ENCODE results near the gene PTPRN.

PTPRN gene

DNA sequence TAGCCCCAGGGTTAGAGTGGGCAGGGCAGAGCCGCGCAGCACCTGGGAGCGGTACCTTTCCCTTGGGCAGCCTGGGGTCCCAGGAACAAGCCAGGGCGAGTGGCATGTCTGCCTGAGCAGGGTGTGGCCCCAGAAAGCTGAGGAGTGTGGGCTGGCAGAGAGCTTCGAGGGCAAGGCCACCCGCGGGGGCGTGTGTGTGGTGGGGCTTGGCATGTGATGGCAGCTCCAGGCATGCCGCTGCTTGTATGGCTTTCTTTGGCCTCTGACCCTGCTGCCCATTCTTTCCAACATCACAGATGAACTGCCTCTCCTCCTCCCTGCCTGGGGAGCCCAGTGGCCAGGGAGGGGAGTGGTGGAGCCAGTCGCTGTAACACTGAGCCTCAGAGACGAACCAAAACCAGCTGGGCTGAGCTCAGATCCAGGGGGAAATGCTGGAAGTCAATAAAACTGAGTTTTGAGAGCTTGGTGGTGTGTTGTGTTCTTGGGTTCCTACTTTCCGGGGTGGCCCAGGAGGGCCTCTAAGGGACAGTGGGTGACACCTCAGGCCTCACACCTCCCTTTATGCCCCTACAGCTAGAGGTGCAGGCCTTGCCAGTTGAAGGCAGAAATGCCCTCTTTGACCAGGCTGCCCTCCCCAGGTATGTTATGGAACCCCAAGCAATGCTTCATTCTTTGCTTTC lies 22.6 kb downstream of the PTPRN start:
- DNase-seq = no peak

DNA sequence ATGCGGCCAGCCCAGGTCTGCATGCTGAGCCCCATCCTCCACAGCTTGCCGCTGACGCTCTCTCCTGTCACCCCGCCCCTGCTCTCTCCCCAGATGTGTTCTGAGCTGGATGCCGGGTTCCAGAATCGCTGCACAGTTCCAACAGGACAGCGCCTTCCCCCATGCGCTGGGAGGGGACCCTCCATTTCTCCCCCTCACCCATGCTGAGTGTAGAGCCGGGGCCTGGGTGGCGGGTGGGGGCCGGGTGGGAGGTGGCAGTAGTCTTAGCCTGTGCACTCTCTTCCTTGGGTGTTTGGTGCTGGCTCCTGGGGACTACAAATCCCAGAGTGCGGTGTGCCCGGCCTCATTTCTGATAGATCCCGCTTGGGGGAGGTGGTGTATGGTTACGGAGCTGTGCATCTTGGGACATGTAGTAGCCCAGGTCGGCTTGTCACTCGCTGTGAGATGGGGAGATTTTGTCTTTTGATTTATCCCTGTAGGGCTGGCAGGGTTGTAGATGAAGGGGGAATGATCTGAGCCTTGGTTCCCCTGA lies 23.2 kb downstream of the PTPRN start:
- no peak for DNase-seq

DNA sequence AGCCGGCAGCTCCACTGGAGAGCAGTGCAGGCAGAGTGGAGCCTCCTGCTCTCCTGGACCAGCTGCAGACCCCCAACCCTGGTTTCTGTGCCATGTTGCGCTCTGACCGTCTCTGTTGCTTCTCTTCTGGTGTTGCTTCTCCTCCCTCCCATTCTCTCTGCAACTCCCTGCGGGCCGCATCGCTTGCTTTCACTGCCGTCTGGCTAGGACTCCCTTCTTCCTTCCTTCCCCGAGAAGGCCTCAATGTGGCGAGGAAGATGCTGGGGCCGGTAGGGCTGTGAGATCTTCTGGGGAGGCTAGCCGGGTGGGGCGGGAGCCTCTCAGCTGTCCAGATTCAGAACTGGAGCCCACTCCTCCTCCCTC lies 23.8 kb downstream of the PTPRN start:
- no peak for DNase-seq

DNA sequence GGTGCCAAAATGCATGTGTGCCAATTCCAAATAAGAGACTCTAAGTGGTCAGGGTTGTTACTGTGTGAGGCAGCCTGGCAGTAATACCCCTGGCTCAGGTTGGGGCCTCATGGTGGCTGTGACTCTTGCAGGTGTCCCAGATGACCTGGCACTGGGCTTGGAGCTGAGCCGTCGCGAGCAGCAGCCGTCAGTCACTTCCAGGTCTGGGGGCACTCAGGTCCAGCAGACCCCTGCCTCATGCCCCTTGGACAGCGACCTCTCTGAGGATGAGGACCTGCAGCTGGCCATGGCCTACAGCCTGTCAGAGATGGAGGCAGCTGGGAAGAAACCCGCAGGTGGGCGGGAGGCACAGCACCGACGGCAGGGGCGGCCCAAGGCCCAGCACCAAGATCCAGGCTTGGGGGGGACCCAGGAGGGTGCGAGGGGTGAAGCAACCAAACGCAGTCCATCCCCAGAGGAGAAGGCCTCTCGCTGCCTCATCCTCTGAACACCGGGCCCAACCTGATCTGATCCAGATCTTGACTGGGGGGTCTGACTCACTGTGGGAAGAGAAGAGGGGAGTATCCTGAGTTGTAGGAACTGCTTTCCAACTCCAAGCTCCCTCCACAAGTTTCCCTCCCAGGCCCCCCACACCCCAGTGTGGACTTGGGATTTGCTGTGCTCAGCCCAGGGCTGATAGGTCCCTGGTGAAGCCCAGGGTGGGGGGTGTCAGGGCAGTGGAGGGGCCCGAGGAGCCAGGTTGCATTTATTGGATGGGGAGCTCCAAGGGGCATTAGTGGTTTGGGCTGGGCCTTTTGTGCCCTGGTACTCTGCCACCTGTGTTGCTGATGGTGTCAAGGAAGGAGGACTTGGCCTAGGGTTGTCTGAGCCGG lies 24.5 kb downstream of the PTPRN start:
- DNase-seq = no peak

DNA sequence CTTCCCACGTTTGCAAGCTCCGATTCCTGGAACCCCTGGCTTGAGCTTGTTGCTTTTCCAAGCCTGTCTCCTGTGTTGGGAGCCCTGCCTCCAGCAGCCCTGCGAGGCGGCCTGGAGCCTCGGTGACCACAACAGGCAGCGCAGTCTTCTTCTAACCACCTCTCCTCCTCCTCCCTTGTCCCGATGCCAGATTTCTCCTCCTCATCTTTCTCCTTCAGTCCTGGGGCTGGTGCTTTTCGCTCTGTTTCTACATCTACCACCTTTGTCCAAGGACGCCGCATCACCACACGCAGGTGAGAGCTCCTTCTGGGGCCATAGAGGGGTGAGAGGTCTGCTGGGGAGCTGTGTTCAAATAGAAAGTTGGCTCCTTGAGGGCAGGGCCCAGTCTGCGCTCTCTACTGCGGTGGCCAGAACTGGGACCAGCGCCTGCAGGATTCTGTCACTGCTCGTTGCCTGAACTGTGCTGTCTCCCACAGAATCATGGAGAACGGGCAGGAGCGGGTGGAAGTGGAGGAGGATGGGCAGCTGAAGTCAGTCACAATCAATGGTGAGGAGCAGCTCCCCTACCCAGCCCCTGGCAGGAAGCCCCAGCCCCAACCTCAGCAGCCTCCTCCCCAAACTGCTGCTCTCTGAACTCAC lies 26.1 kb downstream of the PTPRN start:
- no peak for DNase-seq

DNA sequence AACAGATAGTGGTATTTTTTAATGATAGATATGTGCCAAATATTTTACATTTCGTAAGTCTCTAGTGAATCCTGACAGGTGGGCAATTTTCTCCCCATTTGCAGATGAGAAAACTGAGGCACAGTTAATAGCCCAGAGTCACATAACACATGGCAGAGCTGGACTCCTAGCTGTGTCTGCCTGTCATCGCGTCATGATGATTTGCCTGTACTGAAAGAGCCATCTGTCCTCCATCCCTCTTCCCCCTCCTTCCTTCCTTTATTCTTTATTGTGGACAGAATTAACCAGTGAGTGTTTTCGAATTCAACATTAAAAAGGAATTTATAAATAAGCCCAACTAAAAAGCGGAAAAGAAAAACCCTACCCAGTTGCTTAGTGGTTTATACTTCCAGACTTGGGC lies 26.8 kb downstream of the PTPRN start:
- no peak for DNase-seq

DNA sequence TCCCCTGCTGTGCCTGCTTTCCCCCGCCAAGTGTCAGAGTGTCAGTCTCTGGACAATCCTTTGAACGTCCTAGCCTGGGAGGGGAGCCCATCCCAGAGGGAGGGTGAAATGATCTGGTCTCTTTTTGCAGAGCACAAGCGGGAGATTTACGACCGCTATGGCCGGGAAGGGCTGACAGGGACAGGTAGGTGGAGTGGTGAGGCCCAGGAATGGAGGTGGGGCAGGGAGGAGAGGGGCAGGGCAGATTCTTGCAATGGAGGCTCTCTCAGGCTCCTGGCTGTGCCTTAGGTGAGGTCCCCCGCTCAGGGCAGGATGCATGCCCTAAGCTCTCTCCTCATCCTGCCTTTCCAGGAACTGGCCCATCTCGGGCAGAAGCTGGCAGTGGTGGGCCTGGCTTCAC lies 27.6 kb downstream of the PTPRN start:
- no peak for DNase-seq

DNA sequence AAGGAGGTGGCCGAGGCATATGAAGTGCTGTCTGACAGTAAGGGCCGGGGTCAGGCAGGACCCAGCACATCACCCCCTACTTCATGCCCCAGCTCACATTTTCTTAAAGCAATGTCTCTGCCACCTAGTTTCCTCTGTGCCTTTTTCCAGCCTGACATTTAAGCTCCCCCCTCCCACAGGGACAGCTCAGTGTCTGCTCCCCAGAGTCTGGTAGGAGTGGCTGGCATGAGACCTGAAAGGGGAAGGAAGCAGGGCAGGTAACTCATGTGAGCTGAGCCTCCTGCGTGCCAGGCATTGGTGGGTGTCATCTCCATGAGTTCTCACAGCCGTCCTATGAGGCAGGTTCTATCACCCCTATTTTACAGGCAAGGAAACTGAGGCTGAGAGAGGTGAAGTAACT lies 28.6 kb downstream of the PTPRN start:
- DNase-seq = no peak

DNA sequence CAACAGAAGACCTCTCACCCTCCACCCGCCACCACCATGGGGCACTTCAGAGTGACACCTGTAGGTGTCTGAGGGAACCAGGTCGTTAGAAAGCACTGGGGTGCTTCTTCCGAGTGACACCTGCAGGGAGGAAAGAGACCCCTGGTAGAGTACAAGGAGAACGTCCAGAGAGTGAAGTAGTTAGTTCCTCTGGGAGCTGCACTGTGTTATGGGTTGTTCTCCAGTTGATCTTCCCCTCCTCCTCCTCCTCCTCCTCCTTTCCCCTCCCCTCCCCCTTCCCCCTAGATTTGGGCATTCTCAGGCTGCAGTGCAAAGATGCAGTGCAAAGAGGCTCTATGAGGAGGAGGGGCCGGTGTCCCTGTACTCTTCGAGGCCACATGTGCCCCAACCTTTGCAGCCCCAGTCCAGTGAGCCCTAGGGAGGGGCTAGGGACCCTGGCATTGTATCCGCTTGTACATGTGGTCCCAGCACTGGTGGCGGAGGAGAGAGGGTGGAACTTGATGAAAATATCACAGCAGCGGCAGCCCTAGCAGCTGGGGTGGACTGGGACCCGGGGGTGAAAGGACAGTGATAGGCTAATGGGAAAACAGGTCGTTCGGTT lies 29.2 kb downstream of the PTPRN start:
- DNase-seq = no peak

DNA sequence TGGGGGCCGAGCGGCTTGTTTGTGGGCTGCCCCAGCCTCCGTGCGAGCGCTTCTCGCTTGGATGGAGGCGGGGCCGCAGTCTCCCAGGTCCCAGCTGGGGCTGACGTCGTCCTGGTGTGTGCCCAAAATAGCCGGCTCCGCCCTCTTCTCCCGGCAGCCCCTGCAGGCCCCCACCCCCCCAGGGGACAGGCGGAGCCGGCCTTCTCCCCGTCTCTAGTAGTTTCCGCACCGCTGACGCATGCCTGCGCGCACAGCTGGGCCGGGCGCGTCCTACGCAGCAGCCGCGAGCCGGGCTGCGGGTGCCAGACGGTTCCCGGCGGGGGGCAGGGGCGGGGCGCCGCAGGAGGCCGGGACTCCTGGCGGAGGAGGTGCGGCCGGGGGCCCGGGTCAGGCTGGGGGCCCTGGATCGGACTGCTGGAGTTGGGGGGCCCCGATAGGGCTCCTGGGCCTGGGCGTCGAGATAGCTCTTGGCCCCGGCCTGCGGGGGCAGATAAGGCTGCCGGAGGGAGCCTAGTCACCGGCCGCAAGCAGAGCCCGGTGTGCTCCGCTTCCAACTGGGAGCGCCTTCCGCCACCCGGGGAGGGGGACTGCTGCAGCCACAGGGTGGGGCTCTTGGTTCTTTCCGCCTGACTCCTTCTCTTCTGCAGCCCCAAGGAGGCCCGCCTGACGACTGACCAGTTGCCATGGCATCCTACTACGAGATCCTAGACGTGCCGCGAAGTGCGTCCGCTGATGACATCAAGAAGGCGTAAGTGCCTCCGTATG lies 29.9 kb downstream of the PTPRN start, which contains the start of gene DNAJB2:
Gene DNAJB2, plus strand, starts transcription at position 216 of the 765 bp plus-strand sequence. Its CDS starts 468 bp downstream, at position 684.
- peak; percentile 91 for DNase-seq

DNA sequence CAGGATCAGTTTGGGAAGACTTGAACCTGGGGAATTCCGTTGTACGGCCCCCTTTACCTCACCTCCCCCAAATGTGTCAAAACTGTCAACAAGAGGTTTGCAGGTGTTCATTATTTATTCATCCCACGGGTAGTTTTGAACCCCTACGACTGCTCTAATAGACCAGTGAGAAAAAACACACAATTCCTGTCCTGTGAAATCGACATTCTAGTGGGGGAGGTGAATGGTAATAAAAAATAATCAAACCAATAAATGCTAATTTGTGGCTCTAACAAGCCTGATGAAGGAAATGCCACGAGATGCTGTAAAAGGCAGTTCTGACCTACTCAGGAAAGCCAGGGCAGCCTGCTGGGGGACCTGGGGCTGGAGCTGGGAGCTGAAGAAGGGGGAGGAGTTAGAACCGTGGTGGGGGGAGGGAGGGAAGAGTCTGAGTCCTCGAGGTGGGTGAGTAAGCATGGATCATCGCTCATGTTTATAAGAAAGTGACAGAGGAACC lies 30.5 kb downstream of the PTPRN start:
- DNase-seq = no peak

DNA sequence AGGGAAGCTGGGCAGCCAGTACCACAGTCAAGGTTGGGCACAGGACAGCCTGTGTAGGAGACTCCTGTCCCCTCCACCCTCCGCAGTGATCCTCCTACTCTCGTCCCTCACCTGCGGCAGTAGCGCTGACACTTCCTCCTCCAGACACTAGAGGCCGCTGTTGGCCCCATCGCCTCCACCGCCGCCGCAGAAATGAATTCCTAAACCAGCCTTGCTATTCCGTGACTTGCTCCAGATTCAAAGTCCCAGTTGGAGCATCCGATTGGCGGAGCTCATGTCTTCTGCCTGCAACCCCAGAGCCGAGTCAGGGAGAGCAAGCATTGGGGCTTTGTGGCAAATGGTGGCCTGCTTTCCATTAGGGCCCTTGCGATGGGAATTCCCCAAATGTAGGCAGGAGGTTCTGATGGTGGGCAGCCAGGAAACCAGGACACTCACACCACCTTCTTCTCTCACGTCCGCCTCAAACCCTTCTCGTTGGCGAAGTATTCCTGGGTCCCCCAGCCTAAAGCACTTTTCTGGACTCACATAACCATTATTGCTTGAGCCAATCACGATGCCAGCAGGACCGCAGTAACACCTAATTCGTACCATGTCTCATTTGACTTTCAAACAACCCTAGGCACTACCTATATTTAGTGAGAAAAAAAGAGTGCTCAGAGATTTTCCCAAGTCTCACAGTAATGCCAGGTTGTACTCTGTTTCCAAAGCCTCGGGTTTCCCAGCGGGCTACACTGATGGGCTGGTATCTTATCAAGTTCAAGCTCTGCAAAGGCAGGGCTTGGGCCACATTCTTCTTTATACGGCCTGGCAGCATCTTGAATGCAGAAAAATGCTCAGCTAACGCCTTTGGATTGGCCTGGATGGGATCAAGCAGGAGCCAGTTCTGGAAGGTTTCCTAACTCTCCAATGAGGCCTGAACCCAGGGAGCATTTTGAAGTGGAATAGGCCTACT lies 31.2 kb downstream of the PTPRN start:
- peak; percentile 68 for DNase-seq

DNA sequence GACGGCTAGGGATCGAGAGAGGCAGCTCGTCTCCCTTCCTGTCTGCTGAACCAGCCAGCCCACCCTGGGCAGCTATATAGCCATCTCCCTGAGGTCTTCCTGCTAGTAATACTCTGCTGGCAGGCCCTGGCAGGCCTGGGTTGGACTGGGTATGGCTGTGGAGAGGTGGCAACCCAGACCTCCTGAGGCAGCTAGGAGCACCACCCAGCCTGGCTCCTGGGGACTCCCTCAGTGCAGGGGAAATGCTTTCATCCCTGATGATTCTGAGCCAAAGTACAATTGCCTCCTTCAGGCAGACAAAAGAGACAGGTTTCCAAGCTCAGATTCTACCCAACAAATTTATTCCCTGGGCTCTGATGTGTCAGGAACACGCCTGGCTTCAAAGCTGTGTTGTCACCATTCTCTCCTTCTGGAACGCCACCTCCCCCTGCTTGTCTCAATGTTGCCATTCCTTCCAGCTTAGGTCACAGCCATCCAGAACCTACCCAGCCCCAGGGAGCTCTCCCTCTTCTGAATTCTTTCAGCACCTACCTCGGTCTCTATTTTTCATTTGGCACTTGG lies 34.8 kb downstream of the PTPRN start:
- no peak for DNase-seq

DNA sequence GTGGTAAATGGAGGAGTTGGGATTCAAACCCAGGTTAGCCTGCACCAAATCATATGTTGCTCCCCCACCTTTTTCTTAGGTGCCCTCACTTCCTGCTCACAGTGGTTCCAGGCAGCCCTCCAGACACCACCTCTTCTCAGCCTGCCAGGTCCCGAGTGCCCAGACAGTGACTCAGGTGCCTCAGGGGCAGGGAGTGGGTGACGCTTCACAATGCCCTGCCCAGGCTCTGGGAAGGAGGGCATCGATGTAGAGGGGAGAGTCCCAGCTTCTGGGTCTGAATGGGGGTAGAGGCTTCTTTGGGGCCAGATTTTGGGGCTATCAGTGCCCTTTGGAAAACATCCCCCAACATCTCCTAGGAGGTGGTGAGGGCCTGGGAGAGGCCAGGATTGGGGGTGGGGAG lies 35.3 kb downstream of the PTPRN start:
- no peak for DNase-seq

DNA sequence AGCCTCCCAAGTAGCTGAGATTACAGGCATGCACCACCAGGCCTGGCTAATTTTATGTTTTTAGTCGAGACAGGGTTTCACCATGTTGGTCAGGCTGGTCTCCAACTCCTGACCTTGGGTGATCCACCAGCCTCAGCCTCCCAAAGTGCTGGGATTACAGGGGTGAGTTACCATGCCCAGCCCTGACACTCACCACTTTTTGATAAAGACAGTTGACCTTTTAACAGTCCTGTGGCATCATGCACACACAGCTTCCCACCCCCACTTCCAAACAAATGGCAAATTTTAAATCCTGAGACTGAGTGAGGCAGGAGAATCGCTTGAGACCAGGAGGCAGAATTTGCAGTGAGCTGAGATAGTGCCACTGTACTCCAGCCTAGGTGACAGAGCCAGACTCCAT lies 36.2 kb downstream of the PTPRN start:
- DNase-seq = no peak

DNA sequence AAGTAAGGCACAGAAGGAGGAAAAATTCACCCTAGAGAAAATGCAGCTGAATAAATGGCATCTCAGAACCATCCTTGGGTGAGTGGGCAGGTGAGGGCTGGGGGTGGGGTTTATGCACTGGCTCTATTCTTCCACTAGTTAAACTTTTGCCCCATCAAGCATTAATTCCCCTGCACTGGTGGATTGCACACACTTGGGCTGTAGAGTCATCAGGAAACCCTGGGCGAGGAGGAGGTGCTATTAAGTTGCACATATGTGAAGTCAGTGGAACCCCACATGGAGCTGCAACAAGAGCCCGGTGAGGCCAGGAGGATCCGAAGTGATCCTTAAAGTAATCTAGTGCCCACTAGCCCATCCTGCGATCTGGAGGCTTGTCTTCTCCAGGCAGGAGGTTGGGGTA lies 36.8 kb downstream of the PTPRN start:
- DNase-seq = no peak

DNA sequence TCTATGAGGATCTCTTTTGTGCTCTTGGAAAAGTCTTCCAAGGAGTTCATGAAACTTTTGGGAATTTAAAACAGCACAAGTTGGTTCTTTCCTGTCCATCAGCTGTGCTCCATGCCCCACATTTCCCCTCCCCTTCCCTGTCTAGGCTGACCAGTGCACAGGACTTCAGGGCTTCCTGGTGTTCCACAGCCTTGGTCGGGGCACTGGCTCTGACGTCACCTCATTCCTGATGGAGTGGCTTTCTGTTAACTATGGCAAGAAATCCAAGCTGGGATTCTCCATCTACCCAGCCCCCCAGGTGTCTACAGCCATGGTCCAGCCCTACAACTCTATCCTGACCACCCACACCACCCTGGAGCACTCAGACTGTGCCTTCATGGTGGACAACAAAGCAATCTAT lies 38.2 kb downstream of the PTPRN start:
- DNase-seq = no peak

DNA sequence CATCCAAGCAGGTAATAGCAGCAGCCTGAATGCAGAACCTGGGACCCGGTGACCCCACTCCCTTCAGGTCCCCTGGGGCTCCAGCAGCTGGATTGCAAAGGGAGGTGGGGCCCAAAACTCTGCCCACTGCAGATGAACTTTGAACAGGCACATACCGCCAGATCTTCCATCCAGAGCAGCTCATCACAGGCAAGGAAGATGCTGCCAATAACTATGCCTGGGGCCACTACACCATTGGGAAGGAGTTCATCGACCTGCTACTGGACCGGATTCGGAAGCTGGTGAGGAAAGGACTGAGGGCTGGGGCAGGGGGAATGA lies 39.2 kb downstream of the PTPRN start:
- no peak for DNase-seq

DNA sequence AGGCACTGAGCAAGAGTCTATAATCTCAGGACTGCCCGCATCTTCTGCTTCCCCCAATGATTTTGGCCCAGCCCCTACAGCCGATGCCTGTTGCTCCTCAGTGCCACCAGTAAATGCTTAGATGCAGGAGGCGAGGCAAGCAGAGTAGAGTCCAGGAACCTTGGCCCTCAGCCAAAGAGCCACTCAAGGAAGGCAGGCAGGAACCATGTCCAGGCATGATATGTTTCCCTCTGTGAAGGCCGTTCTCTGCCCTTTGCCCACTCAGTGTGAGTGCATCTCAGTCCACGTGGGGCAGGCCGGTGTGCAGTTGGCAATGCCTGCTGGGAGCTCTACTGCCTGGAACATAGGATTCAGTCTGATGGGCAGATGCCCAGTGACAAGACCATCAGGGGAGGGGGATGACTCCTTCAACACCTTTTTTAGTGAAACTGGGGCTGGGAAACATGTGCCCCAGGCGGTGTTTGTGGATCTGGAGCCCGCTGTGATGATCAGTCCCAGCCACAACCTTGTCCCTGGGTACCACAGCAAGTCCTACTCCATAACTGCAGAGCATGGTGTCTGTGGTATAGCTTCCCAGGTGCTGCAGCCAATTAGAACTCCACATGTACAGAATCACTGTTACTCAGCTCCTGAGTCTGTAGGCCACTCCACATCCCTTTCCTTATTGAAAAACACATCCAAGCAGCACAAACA lies 39.7 kb downstream of the PTPRN start:
- peak; percentile 16 for DNase-seq

DNA sequence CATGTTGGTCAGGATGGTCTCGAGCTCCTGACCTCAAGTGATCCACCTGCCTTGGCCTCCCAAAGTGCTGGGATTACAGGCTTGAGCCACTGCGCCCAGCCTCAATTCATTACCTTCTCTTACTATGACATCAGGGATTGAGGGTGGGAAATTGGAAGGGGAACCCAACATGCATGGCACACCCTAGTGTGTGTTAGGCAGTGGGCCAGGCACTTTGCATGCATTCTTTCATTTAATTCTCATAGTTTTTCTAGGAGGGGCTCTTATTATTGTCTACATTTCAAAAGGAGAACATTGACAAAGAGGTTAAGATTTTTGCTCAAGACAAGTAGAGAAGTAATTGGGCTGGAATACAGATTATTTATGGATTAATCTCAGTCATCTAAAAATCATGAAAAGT lies 40.9 kb downstream of the PTPRN start:
- no peak for DNase-seq
